IPS-18a (cell line): ENCODE measurements around the gene UGT1A5.
"Not testable (repeated sequence)": the region's sequence is repeated elsewhere in the genome, so short reads cannot be mapped to it uniquely, and the experiment has no call there.

Experiments used
- H3K27ac ChIP-seq: one replicate; pipeline ENCODE4 v1.5.1; 2013; ENCODE audit warnings: low read length
- H3K27me3 ChIP-seq: one replicate; pipeline ENCODE4 v1.6.1; 2013; ENCODE audit warnings: mild to moderate bottlenecking, low read length; ENCODE audit not compliant: control insufficient read depth, insufficient read depth
- H3K36me3 ChIP-seq: one replicate; pipeline ENCODE4 v1.6.1; 2013; ENCODE audit warnings: low read depth, low read length; ENCODE audit not compliant: control insufficient read depth
- H3K4me1 ChIP-seq: one replicate; pipeline ENCODE4 v1.6.1; 2013; ENCODE audit warnings: low read depth, low read length; ENCODE audit not compliant: control insufficient read depth
- H3K4me3 ChIP-seq: one replicate; pipeline ENCODE4 v1.5.1; 2013; ENCODE audit warnings: low read length
- H3K9ac ChIP-seq: one replicate; pipeline ENCODE4 v1.6.1; 2013; ENCODE audit warnings: mild to moderate bottlenecking, low read length, moderate library complexity
- H3K9me3 ChIP-seq: one replicate; pipeline ENCODE4 v1.6.1; 2013; ENCODE audit warnings: low read depth, low read length; ENCODE audit not compliant: control insufficient read depth

The UGT1A5 gene

DNA sequence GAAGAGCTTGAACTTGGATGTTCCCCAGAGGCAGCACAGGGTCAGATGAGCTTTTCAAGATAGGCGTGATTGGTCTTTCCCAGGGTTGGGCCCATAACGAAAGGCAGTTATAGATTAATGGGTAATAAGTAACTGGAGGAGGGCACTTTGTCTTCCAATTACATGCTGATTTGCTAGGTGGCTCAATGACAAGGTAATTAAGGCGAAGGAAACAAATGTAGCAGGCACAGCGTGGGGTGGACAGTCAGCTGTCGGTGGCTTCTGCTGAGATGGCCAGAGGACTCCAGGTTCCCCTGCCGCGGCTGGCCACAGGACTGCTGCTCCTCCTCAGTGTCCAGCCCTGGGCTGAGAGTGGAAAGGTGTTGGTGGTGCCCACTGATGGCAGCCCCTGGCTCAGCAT, 5.8 kb downstream of the UGT1A5 start, which contains the start of gene UGT1A4:
Gene UGT1A4 (plus strand): TSS at position 185 of the 400 bp plus-strand sequence. CDS start 85 bp downstream, at position 270.
- H3K9ac ChIP-seq = no peak within 1 kb of the TSS
- no peaks in the 10 kb centered on the region for H3K27me3 ChIP-seq
- no peaks in the 10 kb centered on the region for H3K4me1 ChIP-seq
- no peaks in the 10 kb centered on the region for H3K9me3 ChIP-seq
- no peaks in the 10 kb centered on the region for H3K36me3 ChIP-seq
- H3K27ac ChIP-seq = no peak within 1 kb of the TSS
- H3K4me3 ChIP-seq = no peak within 1 kb of the TSS

GRCh38 chr2:233728723-233729301, 16.1 kb downstream of the UGT1A5 start, which contains the start of gene UGT1A3:
Gene UGT1A3 (plus strand): TSS chr2:233729042. CDS start chr2:233729127, 85 bp downstream.
- no peak within 1 kb of the TSS for H3K4me3 ChIP-seq
- no peaks in the 10 kb centered on the region for H3K4me1 ChIP-seq
- no peaks in the 10 kb centered on the region for H3K9me3 ChIP-seq
- no peaks in the 10 kb centered on the region for H3K36me3 ChIP-seq
- no peak within 1 kb of the TSS for H3K9ac ChIP-seq
- H3K27me3 ChIP-seq = no peaks in the 10 kb centered on the region
- no peak within 1 kb of the TSS for H3K27ac ChIP-seq

DNA sequence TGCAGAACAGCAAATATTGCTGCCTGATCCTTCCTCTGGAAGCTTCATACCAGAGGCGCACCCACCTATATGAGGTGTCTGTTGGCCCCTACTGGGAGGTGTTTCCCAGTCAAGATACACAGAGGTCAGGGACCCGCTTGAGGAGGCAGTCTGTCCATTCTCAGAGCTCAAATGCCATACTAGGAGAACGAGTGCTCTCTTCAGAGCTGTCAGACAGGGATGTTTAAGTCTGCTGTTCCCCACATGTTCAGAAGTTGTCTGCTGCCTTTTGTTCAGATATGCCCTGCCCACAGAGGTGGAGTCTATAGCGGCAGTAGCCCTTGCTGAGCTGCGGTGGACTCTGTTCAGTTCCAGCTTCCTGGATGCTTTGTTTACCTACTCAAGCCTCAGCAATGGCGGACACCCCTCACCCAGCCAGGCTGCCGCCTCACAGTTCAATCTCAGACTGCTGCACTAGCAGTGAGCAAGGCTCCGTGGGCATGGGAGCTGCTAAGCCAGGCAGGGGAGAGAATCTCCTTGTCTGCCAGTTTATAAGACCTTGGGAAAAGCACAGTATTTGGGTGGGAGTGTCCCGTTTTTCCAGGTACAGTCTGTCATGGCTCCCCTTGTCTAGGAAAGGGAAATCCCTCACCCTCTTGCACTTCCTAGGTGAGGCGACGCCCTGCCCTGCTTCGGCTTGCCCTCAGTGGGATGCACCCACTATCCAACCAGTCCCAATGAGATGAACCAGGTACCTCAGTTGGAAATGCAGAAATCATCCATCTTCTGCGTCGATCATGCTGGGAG, 24.4 kb downstream of the UGT1A5 start:
- not testable (repeated sequence) for H3K4me1 ChIP-seq

GRCh38 chr2:233740870-233741269, 28.2 kb downstream of the UGT1A5 start:
- no peak overlapping the region for H3K4me3 ChIP-seq
- no peak overlapping the region for H3K9ac ChIP-seq
- H3K27ac ChIP-seq = no peak overlapping the region
- no peaks in the 10 kb centered on the region for H3K27me3 ChIP-seq
- H3K4me1 ChIP-seq = no peaks in the 10 kb centered on the region
- no peaks in the 10 kb centered on the region for H3K36me3 ChIP-seq
- H3K9me3 ChIP-seq = no peaks in the 10 kb centered on the region

More for the DNA sequence above, 24.4 kb downstream of the UGT1A5 start:
- H3K27me3 ChIP-seq, H3K9ac ChIP-seq, H3K36me3 ChIP-seq, H3K27ac ChIP-seq, H3K4me3 ChIP-seq, H3K9me3 ChIP-seq: not testable (repeated sequence)

DNA sequence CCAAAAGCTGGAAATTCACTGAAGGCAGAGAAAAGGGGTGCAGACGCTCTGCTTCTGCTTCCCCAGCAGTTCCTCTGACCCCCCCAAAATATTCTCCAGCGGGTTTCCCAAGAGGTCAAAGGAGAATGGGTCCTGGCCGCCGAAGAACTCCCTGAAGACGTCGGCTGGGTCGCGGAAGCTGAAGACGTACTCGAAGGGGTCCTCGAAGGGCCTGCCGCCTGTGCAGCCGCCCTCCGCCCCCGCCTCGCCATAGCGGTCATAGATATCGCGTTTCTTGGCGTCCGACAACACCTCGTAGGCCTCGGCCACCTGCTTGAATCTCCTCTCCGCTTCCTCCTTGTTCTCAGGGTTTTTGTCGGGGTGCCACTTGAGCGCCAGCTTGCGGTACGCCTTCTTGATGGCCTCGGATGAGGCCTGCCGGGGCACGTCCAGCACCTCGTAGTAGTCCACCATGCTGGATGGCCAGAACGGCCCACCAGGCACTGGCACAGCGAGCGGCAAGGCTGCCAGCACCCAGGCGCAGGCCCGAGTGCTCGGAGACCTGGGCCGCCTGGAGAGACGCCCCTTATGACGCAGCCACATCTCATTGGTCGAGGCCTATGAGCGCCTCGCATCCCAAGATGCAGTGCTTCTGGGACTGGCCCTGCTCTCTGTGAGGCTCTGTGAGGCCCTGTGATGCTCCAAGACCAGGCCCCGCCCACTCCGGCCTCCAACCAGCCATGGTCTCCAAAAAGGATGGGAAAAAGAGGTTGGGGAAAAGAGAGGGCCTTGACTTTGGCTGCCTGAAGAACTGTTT, 31.0 kb downstream of the UGT1A5 start:
- no peaks in the 10 kb centered on the region for H3K36me3 ChIP-seq
- H3K9me3 ChIP-seq = no peaks in the 10 kb centered on the region
- no peak overlapping the region for H3K27ac ChIP-seq
- H3K9ac ChIP-seq = no peak overlapping the region
- no peaks in the 10 kb centered on the region for H3K27me3 ChIP-seq
- no peaks in the 10 kb centered on the region for H3K4me1 ChIP-seq
- H3K4me3 ChIP-seq = no peak overlapping the region

DNA sequence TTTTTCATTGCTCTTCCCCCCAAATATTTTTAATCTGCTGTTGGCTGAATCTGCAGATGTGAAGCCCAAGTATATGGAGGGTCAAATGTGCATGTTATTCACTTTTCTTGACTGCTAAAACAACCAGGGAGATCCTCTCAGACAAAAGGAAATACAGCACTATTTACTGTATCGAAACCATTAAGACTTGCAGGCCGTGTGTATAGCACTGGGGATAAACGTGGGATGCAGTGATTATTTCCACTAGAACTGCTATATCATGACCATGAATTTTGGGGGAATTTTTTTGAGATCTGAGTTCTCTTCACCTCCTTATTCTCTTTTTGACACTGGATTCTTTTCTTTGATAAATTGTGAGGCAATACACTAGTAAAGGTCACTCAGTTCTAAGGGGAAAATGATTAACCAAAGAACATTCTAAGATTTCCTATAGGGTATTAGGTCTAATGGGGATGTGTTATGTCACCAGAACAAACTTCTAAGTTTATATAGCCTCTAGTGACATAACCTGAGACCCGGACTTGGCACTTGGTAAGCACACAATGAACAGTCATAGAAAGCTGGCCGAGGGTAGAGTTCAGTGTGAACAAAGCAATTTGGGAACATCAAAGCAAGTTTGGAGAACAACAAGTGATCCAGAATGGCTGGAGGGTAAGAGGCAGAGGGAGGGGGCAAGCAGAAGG, 32.5 kb downstream of the UGT1A5 start:
- no peaks in the 10 kb centered on the region for H3K36me3 ChIP-seq

GRCh38 chr2:233745838-233746237, 33.1 kb downstream of the UGT1A5 start:
- not testable (repeated sequence) for H3K27me3 ChIP-seq, H3K4me3 ChIP-seq, H3K9ac ChIP-seq, H3K36me3 ChIP-seq, H3K9me3 ChIP-seq, H3K4me1 ChIP-seq, H3K27ac ChIP-seq

More for the DNA sequence above, 32.5 kb downstream of the UGT1A5 start:
- Histone ChIP-seq H3K27me3 (no peaks in the 10 kb centered on the region), H3K9me3 (peaks cover 5% of the 10 kb centered on the region), H3K27ac (no peak overlapping the region), H3K4me1 (no peaks in the 10 kb centered on the region), H3K4me3 (no peak overlapping the region), H3K9ac (no peak overlapping the region)

GRCh38 chr2:233746475-233747282, 34.0 kb downstream of the UGT1A5 start:
- Histone ChIP-seq H3K27me3 (no peaks in the 10 kb centered on the region), H3K27ac (no peak overlapping the region), H3K4me1 (no peaks in the 10 kb centered on the region), H3K9me3 (peaks cover 9% of the 10 kb centered on the region), H3K4me3 (no peak overlapping the region), H3K36me3 (no peaks in the 10 kb centered on the region), H3K9ac (no peak overlapping the region)

GRCh38 chr2:233747283-233747544, 34.5 kb downstream of the UGT1A5 start:
- H3K27ac ChIP-seq = no peak overlapping the region

GRCh38 chr2:233750689-233751088, 38.0 kb downstream of the UGT1A5 start:
- H3K4me3 ChIP-seq, H3K9ac ChIP-seq, H3K27me3 ChIP-seq, H3K4me1 ChIP-seq, H3K27ac ChIP-seq, H3K36me3 ChIP-seq: not testable (repeated sequence)
- peaks cover 15% of the 10 kb centered on the region for H3K9me3 ChIP-seq

More at GRCh38 chr2:233747283-233747544, 34.5 kb downstream of the UGT1A5 start:
- no peak overlapping the region for H3K4me3 ChIP-seq
- H3K9ac ChIP-seq = no peak overlapping the region
- peaks cover 13% of the 10 kb centered on the region for H3K9me3 ChIP-seq
- no peaks in the 10 kb centered on the region for H3K4me1 ChIP-seq
- H3K36me3 ChIP-seq = no peaks in the 10 kb centered on the region
- H3K27me3 ChIP-seq = no peaks in the 10 kb centered on the region
